PFSK-1 (cell line): Measurements from ENCODE around the gene PCDH15.

Experiments
- POLR2AphosphoS5 ChIP-seq: IDR thresholded peaks from 2 replicates; pipeline ENCODE4 v1.6.1; 2012; ENCODE audit warnings: low read depth, mild to moderate bottlenecking, control low read depth, low read length, moderate library complexity
- REST ChIP-seq, 2 experiments: IDR thresholded peaks; 2 replicates each; pipeline versions ENCODE4 v1.6.1 to v1.8.0; 2011 to 2012; ENCODE audit warnings: low read depth in 2 of 2, low read length in 2 of 2, control low read depth in 1 of 2, inconsistent platforms in 1 of 2, mild to moderate bottlenecking in 1 of 2, moderate library complexity in 1 of 2; ENCODE audit not compliant: insufficient read depth in 1 of 2
- SIN3A ChIP-seq: IDR thresholded peaks from 2 replicates; pipeline ENCODE4 v1.6.1; 2012; ENCODE audit warnings: mild to moderate bottlenecking, low read length, moderate library complexity, borderline replicate concordance; ENCODE audit not compliant: insufficient read depth
- TAF1 ChIP-seq: IDR thresholded peaks from 2 replicates; pipeline ENCODE4 v1.6.1; 2012; ENCODE audit warnings: low read length, control low read depth, borderline replicate concordance; ENCODE audit not compliant: insufficient read depth

GRCh38 chr10:54800741-54801421 is at the start of gene PCDH15:
- TF ChIP-seq POLR2AphosphoS5 (no peak), REST (IDR thresholded peaks at IDR 0.05; ENCODE audit: insufficient read depth in 1 of 2, low read depth in 2 of 2, low read length in 2 of 2) (no peak), SIN3A (no peak; the same call in 1 of the 2 replicates), TAF1 (no peak)
